ENCODE data around the gene ZNF674. TPM values are rescaled to one million over a fixed set of nuclear protein-coding genes. Genes with fewer than 3 reads are reported as not detected.

Gene ZNF674
- total and polyA plus RNA-seq, 2 donors (not counting 1 experiment from before 2014, with no cell fraction given), result 3.2 to 8.3 TPM

DNA sequence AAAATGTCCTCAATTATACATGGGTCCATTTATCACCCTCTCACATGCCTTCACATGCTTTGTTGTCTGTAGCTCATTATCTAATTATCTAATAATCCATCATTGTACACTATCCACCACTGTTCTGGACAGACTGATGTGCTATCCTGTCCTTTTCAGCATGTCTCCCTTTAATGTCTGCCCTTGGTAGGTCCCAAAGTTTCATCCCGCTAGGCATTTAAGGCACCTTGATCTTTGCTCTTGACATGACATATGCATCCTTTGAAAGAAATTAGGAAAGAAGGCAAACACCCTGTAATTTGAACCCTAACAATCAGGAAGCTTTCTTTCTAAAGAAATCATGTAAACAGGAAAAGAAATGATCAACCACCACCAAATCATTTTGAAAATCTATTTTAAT lies 34.0 kb upstream of the ZNF674 start:
- DNase-seq (ENCODE audit: low read depth in 2 of 2), result no peak
- Histone ChIP-seq H3K9me3 (ENCODE audit: control insufficient read depth, insufficient read depth, low read depth, low read length) (no peaks in the 10 kb centered on the region), H3K4me1 (ENCODE audit: control insufficient read depth, extremely low read depth, insufficient read depth, low read length) (peaks cover 10% of the 10 kb centered on the region), H4K20me1 (ENCODE audit: control insufficient read depth, extremely low read depth, insufficient read depth, low read length) (no peaks in the 10 kb centered on the region), H3K27ac (ENCODE audit: insufficient read depth, low read length) (no peak overlapping the region), H3K79me2 (ENCODE audit: control insufficient read depth, insufficient read depth, low read length) (peaks cover 7% of the 10 kb centered on the region), H3K4me3 (replicated peaks in 1 of 4; ENCODE audit: control extremely low read depth in 1 of 4, insufficient read depth in 1 of 4, low read depth in 3 of 4, low read length in 4 of 4) (no peak overlapping the region), H3K9ac (ENCODE audit: insufficient read depth, low read length) (no peak overlapping the region), H3K4me2 (ENCODE audit: extremely low read depth, insufficient read depth, low read length) (no peak overlapping the region), H2AFZ (ENCODE audit: low read length) (no peak overlapping the region), H3K27me3 (ENCODE audit: control insufficient read depth, insufficient read depth, low read length) (no peaks in the 10 kb centered on the region), H3K36me3 (ENCODE audit: control insufficient read depth, insufficient read depth, low read length) (no peaks in the 10 kb centered on the region)
- no peak for TF ChIP-seq EZH2 (IDR thresholded peaks at IDR 0.05; ENCODE audit: low read length, missing control alignments)
- TF ChIP-seq, protein P1, sequence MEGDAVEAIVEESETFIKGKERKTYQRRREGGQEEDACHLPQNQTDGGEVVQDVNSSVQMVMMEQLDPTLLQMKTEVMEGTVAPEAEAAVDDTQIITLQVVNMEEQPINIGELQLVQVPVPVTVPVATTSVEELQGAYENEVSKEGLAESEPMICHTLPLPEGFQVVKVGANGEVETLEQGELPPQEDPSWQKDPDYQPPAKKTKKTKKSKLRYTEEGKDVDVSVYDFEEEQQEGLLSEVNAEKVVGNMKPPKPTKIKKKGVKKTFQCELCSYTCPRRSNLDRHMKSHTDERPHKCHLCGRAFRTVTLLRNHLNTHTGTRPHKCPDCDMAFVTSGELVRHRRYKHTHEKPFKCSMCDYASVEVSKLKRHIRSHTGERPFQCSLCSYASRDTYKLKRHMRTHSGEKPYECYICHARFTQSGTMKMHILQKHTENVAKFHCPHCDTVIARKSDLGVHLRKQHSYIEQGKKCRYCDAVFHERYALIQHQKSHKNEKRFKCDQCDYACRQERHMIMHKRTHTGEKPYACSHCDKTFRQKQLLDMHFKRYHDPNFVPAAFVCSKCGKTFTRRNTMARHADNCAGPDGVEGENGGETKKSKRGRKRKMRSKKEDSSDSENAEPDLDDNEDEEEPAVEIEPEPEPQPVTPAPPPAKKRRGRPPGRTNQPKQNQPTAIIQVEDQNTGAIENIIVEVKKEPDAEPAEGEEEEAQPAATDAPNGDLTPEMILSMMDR (conservative IDR thresholded peaks at IDR 0.05 in 1 of 2, IDR thresholded peaks at IDR 0.05 in 1 of 2; ENCODE audit: low read depth in 1 of 2, low read length in 2 of 2), result no peak

DNA sequence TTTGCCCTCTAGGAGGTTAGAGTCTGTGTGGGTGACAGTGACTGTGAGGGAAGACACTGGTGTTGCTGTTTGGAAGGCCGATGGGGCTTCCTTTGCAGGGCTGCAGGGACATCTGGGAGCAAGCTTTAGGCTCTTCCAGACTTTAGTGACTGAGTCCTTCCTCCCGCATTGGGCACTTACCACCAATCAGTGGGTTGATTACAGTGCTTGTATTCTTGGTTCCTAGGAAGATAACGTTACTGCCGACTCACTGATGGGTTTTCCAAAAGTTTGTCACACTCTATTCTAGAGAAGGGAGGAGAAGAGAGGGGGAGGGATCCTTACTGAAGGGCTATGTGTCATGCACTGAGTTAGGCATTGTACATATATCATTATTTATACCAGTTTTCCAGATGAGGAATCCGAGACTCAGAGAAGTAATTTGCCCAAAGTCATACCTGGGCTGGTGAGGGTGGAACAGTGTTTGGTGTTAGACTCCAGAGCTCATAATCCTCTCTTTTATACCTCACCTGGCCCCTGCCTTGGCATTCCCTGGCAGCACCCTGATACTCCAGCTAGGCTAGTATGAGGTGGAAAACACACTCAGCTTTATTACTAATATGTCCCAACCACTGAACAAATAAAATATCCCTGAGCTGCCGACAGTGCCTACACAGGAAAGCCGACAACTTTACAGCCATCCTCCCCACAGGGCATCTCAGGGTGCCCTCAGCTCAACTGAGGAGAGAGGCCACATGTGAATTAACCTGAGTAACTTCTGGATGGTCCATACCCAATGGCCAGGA lies 32.2 kb upstream of the ZNF674 start:
- Histone ChIP-seq H3K9me3 (ENCODE audit: control insufficient read depth, insufficient read depth, low read depth, low read length) (no peaks in the 10 kb centered on the region), H3K27me3 (ENCODE audit: control insufficient read depth, insufficient read depth, low read length) (no peaks in the 10 kb centered on the region), H2AFZ (ENCODE audit: low read length) (no peak overlapping the region), H4K20me1 (ENCODE audit: control insufficient read depth, extremely low read depth, insufficient read depth, low read length) (no peaks in the 10 kb centered on the region), H3K27ac (ENCODE audit: insufficient read depth, low read length) (peak overlapping the region; percentile 28), H3K4me2 (ENCODE audit: extremely low read depth, insufficient read depth, low read length) (no peak overlapping the region), H3K4me1 (ENCODE audit: control insufficient read depth, extremely low read depth, insufficient read depth, low read length) (no peaks in the 10 kb centered on the region), H3K36me3 (ENCODE audit: control insufficient read depth, insufficient read depth, low read length) (no peaks in the 10 kb centered on the region), H3K4me3 (replicated peaks in 1 of 4; ENCODE audit: control extremely low read depth in 1 of 4, insufficient read depth in 1 of 4, low read depth in 3 of 4, low read length in 4 of 4) (peak overlapping the region in 2 of 4 experiments; percentile 14 to 77), H3K9ac (ENCODE audit: insufficient read depth, low read length) (no peak overlapping the region), H3K79me2 (ENCODE audit: control insufficient read depth, insufficient read depth, low read length) (peaks cover 7% of the 10 kb centered on the region)
- peak in 1 of 2 donors; percentile 64 for DNase-seq (ENCODE audit: low read depth in 2 of 2)
- TF ChIP-seq, protein P1 (conservative IDR thresholded peaks at IDR 0.05 in 1 of 2, IDR thresholded peaks at IDR 0.05 in 1 of 2; ENCODE audit: low read depth in 1 of 2, low read length in 2 of 2), result no peak
- no peak for TF ChIP-seq EZH2 (IDR thresholded peaks at IDR 0.05; ENCODE audit: low read length, missing control alignments)

DNA sequence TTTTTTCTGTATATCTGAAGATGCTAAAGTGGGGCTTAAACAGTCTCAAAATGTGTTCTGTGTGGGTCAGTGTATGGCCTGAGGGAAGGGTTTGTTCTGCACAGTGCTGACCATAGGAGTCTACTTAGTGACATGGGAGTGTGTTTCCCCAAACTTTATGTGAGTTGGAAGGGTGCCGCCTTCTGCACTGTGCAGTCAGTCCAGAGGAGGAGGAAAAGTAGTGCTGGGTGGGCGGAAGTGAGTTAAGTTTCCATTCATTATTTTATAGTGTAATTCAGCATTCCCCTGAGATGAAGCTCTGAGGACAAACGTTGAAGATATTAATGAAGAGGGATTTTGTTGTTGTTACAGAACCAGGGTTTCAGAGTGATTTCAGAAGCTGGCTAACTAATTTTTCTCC lies 31.2 kb upstream of the ZNF674 start:
- peak; percentile 29 to 39 for DNase-seq (ENCODE audit: low read depth in 2 of 2)
- Histone ChIP-seq H3K27ac (ENCODE audit: insufficient read depth, low read length) (peak overlapping the region; percentile 14), H4K20me1 (ENCODE audit: control insufficient read depth, extremely low read depth, insufficient read depth, low read length) (no peaks in the 10 kb centered on the region), H3K9ac (ENCODE audit: insufficient read depth, low read length) (no peak overlapping the region), H3K27me3 (ENCODE audit: control insufficient read depth, insufficient read depth, low read length) (no peaks in the 10 kb centered on the region), H3K4me1 (ENCODE audit: control insufficient read depth, extremely low read depth, insufficient read depth, low read length) (no peaks in the 10 kb centered on the region), H2AFZ (ENCODE audit: low read length) (no peak overlapping the region), H3K4me3 (replicated peaks in 1 of 4; ENCODE audit: control extremely low read depth in 1 of 4, insufficient read depth in 1 of 4, low read depth in 3 of 4, low read length in 4 of 4) (peak overlapping the region; percentile 45 to 77 (median 56)), H3K79me2 (ENCODE audit: control insufficient read depth, insufficient read depth, low read length) (peaks cover 7% of the 10 kb centered on the region), H3K4me2 (ENCODE audit: extremely low read depth, insufficient read depth, low read length) (peak overlapping the region; percentile 68), H3K36me3 (ENCODE audit: control insufficient read depth, insufficient read depth, low read length) (no peaks in the 10 kb centered on the region), H3K9me3 (ENCODE audit: control insufficient read depth, insufficient read depth, low read depth, low read length) (no peaks in the 10 kb centered on the region)
- TF ChIP-seq, protein P1 (conservative IDR thresholded peaks at IDR 0.05 in 1 of 2, IDR thresholded peaks at IDR 0.05 in 1 of 2; ENCODE audit: low read depth in 1 of 2, low read length in 2 of 2), result no peak
- TF ChIP-seq EZH2 (IDR thresholded peaks at IDR 0.05; ENCODE audit: low read length, missing control alignments), result no peak

Data from fibroblast of lung (primary cell).